GM18508 (cell line): Measurements from ENCODE around the gene OXGR1.
"Not testable (repeated sequence)": the region's sequence is repeated elsewhere in the genome, so short reads cannot be mapped to it uniquely, and the experiment has no call there.

Source experiments
- ATAC-seq: cut with Tn5 transposase; IDR thresholded peaks from one replicate; pipeline ENCODE4 v1.9.1; 2021; ENCODE audit warnings: moderate number of reproducible peaks; ENCODE audit not compliant: insufficient read depth, unreplicated experiment

The OXGR1 gene

GRCh38 chr13:96994017-96994857, at the start of gene OXGR1:
OXGR1 (minus strand) TSS chr13:96994476; CDS start chr13:96987759, 6,717 bp downstream.
- ATAC-seq: no peak

- ATAC-seq: no peak
Observed at GRCh38 chr13:97043302-97043701, 49.0 kb upstream of the OXGR1 start.

GRCh38 chr13:97030705-97031452, 36.6 kb upstream of the OXGR1 start:
- peak; percentile 50 for ATAC-seq

GRCh38 chr13:97028441-97029299, 34.4 kb upstream of the OXGR1 start:
- ATAC-seq: no peak

- ATAC-seq: no peak
Observed at GRCh38 chr13:97027162-97027554, 32.9 kb upstream of the OXGR1 start.

GRCh38 chr13:97026531-97027161, 32.4 kb upstream of the OXGR1 start:
- no peak for ATAC-seq

- not testable (repeated sequence) for ATAC-seq
Observed at GRCh38 chr13:97023812-97024211, 29.5 kb upstream of the OXGR1 start.

GRCh38 chr13:97023117-97023516, 28.8 kb upstream of the OXGR1 start:
- ATAC-seq: no peak

GRCh38 chr13:97021241-97021640, 27.0 kb upstream of the OXGR1 start:
- ATAC-seq: no peak

- ATAC-seq: no peak
Observed at GRCh38 chr13:97020689-97021240, 26.5 kb upstream of the OXGR1 start.

GRCh38 chr13:97020194-97020593, 25.9 kb upstream of the OXGR1 start:
- ATAC-seq: no peak

GRCh38 chr13:97019236-97019635, 25.0 kb upstream of the OXGR1 start:
- no peak for ATAC-seq

- peak; percentile 93 for ATAC-seq
Observed at GRCh38 chr13:97018029-97018819, 23.9 kb upstream of the OXGR1 start.

- ATAC-seq: no peak
Observed at GRCh38 chr13:97017322-97017721, 23.0 kb upstream of the OXGR1 start.

GRCh38 chr13:97015661-97016350, 21.5 kb upstream of the OXGR1 start:
- no peak for ATAC-seq

- ATAC-seq: no peak
Observed at GRCh38 chr13:97012251-97013048, 18.2 kb upstream of the OXGR1 start.

GRCh38 chr13:97011446-97012131, 17.3 kb upstream of the OXGR1 start:
- ATAC-seq: no peak
